Activated CD8-positive, alpha-beta memory T cell treated with anti-CD3 and anti-CD28 coated beads for 48 hours (primary cell): ENCODE results near the gene PROCR.
A peak's percentile ranks its signal among the peaks of the same experiment; 100 is the strongest.
"Not testable (repeated sequence)": the region's sequence is repeated elsewhere in the genome, so short reads cannot be mapped to it uniquely, and the experiment has no call there.

Source experiments
- DNase-seq, 3 experiments: peaks; one replicate each; pipeline ENCODE4 v3.0.0-alpha.2; 2020; ENCODE audit warnings: low read depth in 2 of 3, low spot score in 2 of 3

PROCR gene

DNA sequence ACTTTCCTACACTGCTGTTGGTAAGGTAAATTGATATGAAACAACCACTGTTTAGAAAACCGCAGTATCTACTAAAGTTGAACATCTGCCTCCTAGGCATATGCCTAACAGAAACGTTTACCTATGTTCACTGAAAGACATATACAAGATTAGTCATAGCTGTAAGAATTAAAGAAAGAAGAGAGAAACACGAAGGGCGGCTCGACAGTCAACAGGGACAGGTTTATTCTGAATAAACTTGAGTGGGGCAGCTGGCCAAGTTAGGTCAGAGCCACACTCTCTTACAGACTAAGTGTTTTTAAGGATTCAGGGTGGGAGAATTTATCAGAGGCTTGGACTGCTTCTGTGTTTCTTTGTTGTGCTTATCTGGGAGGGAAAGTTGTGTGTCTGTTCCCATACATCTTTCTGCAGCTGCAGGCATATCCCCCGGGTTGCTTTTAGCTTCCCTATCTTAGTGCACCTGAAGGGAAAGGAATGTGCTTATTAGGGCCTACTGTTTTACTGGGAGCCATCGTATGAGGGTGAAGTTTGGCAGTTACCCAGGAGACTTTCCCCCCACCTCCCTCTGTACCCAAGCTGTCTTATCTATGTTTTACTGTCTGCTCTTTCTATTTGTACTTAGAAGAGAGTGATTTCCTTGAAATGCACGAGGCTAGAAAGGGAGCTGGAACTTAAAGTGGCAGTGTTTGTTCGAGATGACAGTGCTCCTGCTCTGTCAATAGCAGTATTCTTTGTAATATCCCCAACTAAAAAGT is 20.4 kb downstream of the PROCR start:
- no peak for DNase-seq

DNA sequence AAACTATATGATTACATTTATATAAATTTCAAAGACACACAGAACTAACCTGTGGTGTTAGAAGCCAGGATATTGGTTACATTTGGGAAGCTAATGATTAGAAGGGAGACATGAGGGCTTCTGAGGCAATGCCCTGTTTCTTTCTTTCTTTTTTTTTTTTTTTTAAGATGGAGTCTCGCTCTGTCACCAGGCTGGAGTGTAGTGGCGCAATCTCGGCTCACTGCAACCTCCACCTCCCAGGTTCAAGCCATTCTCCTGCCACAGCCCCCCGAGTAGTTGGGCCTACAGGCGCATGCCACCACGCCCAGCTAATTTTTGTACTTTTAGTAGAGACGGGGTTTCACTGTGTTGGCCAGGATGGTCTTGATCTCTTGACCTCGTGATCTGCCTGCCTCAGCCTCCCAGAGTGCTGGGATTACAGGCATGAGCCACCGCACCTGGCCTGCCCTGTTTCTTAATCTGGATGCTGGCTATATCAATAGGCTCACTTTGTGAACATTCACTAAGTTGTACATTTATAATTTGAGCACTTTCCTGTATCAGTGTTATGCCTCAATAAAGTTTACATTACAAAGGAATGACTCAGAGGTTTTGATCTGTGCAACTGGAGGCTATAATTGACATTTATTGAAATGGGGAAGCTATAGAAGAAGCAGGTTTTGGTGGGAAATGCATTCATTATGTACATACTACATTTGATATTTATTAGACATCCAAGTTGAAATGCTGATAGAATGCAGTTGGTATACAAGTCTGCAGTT is 21.3 kb downstream of the PROCR start:
- not testable (repeated sequence) for DNase-seq

- no peak for DNase-seq
These were observed 24.4 kb downstream of the PROCR start for GRCh38 chr20:35196313-35196712.

GRCh38 chr20:35199740-35200139 is 27.9 kb downstream of the PROCR start:
- no peak for DNase-seq

GRCh38 chr20:35200267-35200666 is 28.4 kb downstream of the PROCR start:
- DNase-seq = no peak

DNA sequence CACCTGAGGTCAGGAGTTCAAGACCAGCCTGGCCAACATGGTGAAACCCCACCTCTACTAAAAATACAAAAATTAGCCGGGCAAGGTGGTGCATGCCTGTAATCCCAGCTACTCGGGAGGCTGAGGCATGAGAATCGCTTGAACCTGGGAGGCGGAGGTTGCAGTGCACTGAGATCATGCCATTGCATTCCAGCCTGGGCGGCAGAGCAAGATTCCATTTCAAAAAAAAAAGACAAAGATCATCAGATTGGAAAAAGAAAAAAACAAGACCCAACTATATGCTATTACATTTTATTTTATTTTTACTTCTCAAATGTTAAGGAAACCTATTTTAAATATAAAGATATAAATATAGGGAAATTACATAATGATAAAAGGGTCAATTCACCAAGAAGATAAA is 29.6 kb downstream of the PROCR start:
- not testable (repeated sequence) for DNase-seq

DNA sequence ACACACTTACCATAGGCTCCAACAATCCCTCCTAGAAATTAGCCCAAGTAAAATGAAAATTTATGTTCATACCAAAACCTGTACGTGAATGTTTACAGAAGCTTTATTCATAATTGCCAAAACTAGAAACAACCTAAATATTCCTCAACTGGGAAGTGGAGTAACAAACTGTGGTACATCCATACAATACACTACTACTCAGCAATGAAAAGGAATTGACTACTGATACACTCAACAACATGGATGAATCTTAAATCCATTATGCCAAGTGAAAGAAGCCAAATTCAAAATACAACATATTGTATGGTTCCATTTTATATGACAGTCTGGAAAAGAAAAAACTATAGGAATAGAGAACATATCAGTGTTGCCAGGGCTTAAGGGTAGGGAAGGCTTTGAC is 34.9 kb downstream of the PROCR start:
- DNase-seq = no peak

DNA sequence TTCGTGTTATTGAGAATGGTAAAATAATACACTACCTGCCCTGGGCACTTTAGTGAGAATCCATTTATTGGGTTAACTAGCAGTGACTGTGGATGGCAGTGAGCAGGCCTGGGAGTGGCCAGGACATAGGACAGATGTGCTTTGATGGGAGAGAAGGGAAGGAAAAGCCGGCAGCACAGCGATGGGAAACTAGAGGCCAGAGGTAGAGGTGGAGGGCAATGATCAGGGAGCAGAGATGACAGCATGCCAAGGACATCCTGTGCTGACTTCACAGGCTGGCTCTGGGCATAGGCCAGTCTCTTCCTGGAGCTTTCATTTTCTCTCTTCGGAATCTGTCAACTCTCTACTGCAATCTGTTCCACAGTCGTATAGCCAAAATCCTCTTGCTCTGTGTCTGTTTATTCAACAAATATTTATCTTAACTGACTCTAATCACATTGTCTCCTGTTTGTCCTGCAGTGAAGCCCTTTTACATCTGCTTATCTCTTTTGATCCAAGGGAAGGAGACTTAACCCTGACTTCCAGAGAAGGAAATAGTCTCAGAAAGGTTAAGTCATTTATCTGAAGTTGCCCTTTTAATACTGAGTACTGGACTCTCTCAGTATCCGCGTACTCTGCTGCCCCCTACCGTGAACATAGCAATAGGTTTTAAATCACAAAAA is 36.2 kb downstream of the PROCR start:
- peak; percentile 32 to 46 (median 35) for DNase-seq

GRCh38 chr20:35215066-35215956 is 43.4 kb downstream of the PROCR start:
- no peak for DNase-seq

GRCh38 chr20:35216541-35216940 is 44.7 kb downstream of the PROCR start:
- no peak for DNase-seq

DNA sequence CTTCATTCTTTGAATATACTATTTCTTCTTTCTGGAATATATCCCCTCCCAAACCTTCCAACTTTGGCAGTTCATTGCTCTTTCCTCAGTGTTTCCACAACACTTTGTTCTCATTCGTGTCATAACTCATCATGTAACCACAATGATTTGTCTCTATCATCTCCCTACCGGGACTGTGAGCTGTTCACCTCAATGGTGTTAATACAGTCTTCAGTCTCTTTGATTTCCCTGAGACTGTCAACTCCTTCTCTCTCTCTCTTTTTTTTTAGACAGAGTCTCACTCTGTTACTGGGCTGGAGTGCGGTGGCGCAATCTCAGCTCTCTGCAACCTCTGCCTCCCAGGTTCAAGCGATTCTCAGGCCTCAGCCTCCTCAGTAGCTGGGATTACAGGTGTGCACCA is 52.1 kb downstream of the PROCR start:
- DNase-seq = no peak

DNA sequence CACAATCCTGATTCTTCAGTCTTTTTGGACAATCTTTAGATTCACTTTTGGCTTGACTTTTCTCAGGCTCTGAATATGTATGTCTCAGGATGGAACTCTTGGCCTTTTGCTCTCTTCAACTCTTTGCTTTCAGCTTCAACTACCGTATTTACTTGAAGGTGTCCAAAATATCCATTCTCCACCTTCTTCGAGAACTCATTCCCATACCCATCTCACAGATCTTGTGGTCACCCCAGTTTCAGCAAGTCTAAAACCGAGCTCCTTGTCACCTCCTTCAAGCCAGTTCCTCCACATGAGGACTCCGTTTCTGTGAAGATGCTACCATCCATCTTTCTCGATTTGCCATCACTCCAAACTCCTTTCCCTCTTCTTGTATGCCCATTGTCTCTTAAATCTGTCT is 52.7 kb downstream of the PROCR start:
- no peak for DNase-seq

GRCh38 chr20:35225319-35226125 is 53.6 kb downstream of the PROCR start:
- no peak for DNase-seq

- no peak for DNase-seq
These were observed 54.4 kb downstream of the PROCR start, which contains the start of gene MMP24 for GRCh38 chr20:35226126-35226883. MMP24 (plus strand) TSS chr20:35226690; CDS start chr20:35226739, 49 bp downstream.
